Measurements from ENCODE around the gene TMEM267.
A peak's percentile ranks its signal among the peaks of the same experiment; 100 is the strongest.

Gene TMEM267

GRCh38 chr5:43498581-43498980 lies 14.9 kb upstream of the TMEM267 start:
- no peak overlapping the region for H3K9ac ChIP-seq (ENCODE audit: insufficient read length)
- H3K4me3 ChIP-seq, result no peak overlapping the region
- TF ChIP-seq FOXP2 (optimal IDR thresholded peaks at IDR 0.05; ENCODE audit: control extremely low read depth, extremely low read length, insufficient read depth) (no peak), EZH2 (IDR thresholded peaks at IDR 0.05) (no peak), POLR2AphosphoS5 (IDR thresholded peaks at IDR 0.05; ENCODE audit: borderline replicate concordance, low read depth, low read length) (no peak)
- no peak for DNase-seq (ENCODE audit: low read depth, low spot score)
- no peaks in the 10 kb centered on the region for H3K9me3 ChIP-seq (ENCODE audit: low read depth, low read length)
- peaks cover 29% of the 10 kb centered on the region for H3K36me3 ChIP-seq (ENCODE audit: insufficient read depth, low read length)
- no peak overlapping the region for H3K27ac ChIP-seq

- Histone ChIP-seq H3K36me3 (ENCODE audit: insufficient read depth, low read length) (peaks cover 20% of the 10 kb centered on the region), H3K27ac (no peak overlapping the region), H3K4me3 (no peak overlapping the region), H3K9me3 (ENCODE audit: low read depth, low read length) (no peaks in the 10 kb centered on the region), H3K9ac (ENCODE audit: insufficient read length) (no peak overlapping the region)
- no peak for DNase-seq (ENCODE audit: low read depth, low spot score)
- no peak for TF ChIP-seq FOXP2 (optimal IDR thresholded peaks at IDR 0.05; ENCODE audit: control extremely low read depth, extremely low read length, insufficient read depth)
- no peak for TF ChIP-seq EZH2 (IDR thresholded peaks at IDR 0.05)
- TF ChIP-seq POLR2AphosphoS5 (IDR thresholded peaks at IDR 0.05; ENCODE audit: borderline replicate concordance, low read depth, low read length), result no peak
Observed at GRCh38 chr5:43497311-43498104, 13.8 kb upstream of the TMEM267 start.

GRCh38 chr5:43491326-43491725 lies 7.7 kb upstream of the TMEM267 start:
- TF ChIP-seq POLR2AphosphoS5 (IDR thresholded peaks at IDR 0.05; ENCODE audit: borderline replicate concordance, low read depth, low read length) (no peak), FOXP2 (optimal IDR thresholded peaks at IDR 0.05; ENCODE audit: control extremely low read depth, extremely low read length, insufficient read depth) (no peak), EZH2 (IDR thresholded peaks at IDR 0.05) (no peak)
- H3K36me3 ChIP-seq (ENCODE audit: insufficient read depth, low read length), result peaks cover 41% of the 10 kb centered on the region
- H3K27ac ChIP-seq, result no peak overlapping the region
- no peaks in the 10 kb centered on the region for H3K9me3 ChIP-seq (ENCODE audit: low read depth, low read length)
- no peak overlapping the region for H3K9ac ChIP-seq (ENCODE audit: insufficient read length)
- no peak overlapping the region for H3K4me3 ChIP-seq
- no peak for DNase-seq (ENCODE audit: low read depth, low spot score)

- no peaks in the 10 kb centered on the region for H3K9me3 ChIP-seq (ENCODE audit: low read depth, low read length)
- H3K9ac ChIP-seq (ENCODE audit: insufficient read length), result no peak overlapping the region
- H3K36me3 ChIP-seq (ENCODE audit: insufficient read depth, low read length), result peaks cover 35% of the 10 kb centered on the region
- no peak overlapping the region for H3K27ac ChIP-seq
- no peak for DNase-seq (ENCODE audit: low read depth, low spot score)
- TF ChIP-seq POLR2AphosphoS5 (IDR thresholded peaks at IDR 0.05; ENCODE audit: borderline replicate concordance, low read depth, low read length) (no peak), FOXP2 (optimal IDR thresholded peaks at IDR 0.05; ENCODE audit: control extremely low read depth, extremely low read length, insufficient read depth) (no peak), EZH2 (IDR thresholded peaks at IDR 0.05) (no peak)
- H3K4me3 ChIP-seq, result no peak overlapping the region
Observed at GRCh38 chr5:43486353-43486752, 2.7 kb upstream of the TMEM267 start.

GRCh38 chr5:43485406-43485805 lies 1.7 kb upstream of the TMEM267 start:
- Histone ChIP-seq H3K4me3 (no peak overlapping the region), H3K36me3 (ENCODE audit: insufficient read depth, low read length) (peaks cover 28% of the 10 kb centered on the region), H3K27ac (no peak overlapping the region), H3K9me3 (ENCODE audit: low read depth, low read length) (no peaks in the 10 kb centered on the region), H3K9ac (ENCODE audit: insufficient read length) (no peak overlapping the region)
- TF ChIP-seq FOXP2 (optimal IDR thresholded peaks at IDR 0.05; ENCODE audit: control extremely low read depth, extremely low read length, insufficient read depth) (no peak), EZH2 (IDR thresholded peaks at IDR 0.05) (no peak), POLR2AphosphoS5 (IDR thresholded peaks at IDR 0.05; ENCODE audit: borderline replicate concordance, low read depth, low read length) (no peak)
- DNase-seq (ENCODE audit: low read depth, low spot score), result no peak

- peak; percentile 45 for DNase-seq (ENCODE audit: low read depth, low spot score)
- H3K27ac ChIP-seq, result peak overlapping the region; percentile 96
- peak overlapping the region; percentile 94 for H3K9ac ChIP-seq (ENCODE audit: insufficient read length)
- TF ChIP-seq POLR2AphosphoS5 (IDR thresholded peaks at IDR 0.05; ENCODE audit: borderline replicate concordance, low read depth, low read length) (no peak), EZH2 (IDR thresholded peaks at IDR 0.05) (no peak), FOXP2 (optimal IDR thresholded peaks at IDR 0.05; ENCODE audit: control extremely low read depth, extremely low read length, insufficient read depth) (no peak)
- peak overlapping the region; percentile 91 for H3K4me3 ChIP-seq
- H3K9me3 ChIP-seq (ENCODE audit: low read depth, low read length), result no peaks in the 10 kb centered on the region
- H3K36me3 ChIP-seq (ENCODE audit: insufficient read depth, low read length), result peaks cover 16% of the 10 kb centered on the region
Observed at GRCh38 chr5:43484106-43484849, 613 bp upstream of the TMEM267 start.

GRCh38 chr5:43482490-43483297 lies 971 bp downstream of the TMEM267 start:
- Histone ChIP-seq H3K4me3 (peak overlapping the region; percentile 91), H3K27ac (peak overlapping the region; percentile 96), H3K9me3 (ENCODE audit: low read depth, low read length) (no peaks in the 10 kb centered on the region), H3K36me3 (ENCODE audit: insufficient read depth, low read length) (peaks cover under 1% of the 10 kb centered on the region; the same call in 1 of the 2 replicates), H3K9ac (ENCODE audit: insufficient read length) (peak overlapping the region; percentile 94)
- DNase-seq (ENCODE audit: low read depth, low spot score), result peak; percentile 56
- TF ChIP-seq POLR2AphosphoS5 (IDR thresholded peaks at IDR 0.05; ENCODE audit: borderline replicate concordance, low read depth, low read length) (no peak), EZH2 (IDR thresholded peaks at IDR 0.05) (no peak), FOXP2 (optimal IDR thresholded peaks at IDR 0.05; ENCODE audit: control extremely low read depth, extremely low read length, insufficient read depth) (no peak)
